ENCODE data around the gene COL25A1.

Gene COL25A1

GRCh38 chr4:109015413-109015810, 287.0 kb downstream of the COL25A1 start:
- no peaks in the 10 kb centered on the region for H3K9me3 ChIP-seq (ENCODE audit: insufficient read depth, low read length)
- no peak overlapping the region for H3K4me3 ChIP-seq (ENCODE audit: insufficient read length, low read depth)
- H3K36me3 ChIP-seq (ENCODE audit: insufficient read depth, insufficient read length, low read length) = no peaks in the 10 kb centered on the region
- TF ChIP-seq SUZ12 (IDR thresholded peaks at IDR 0.05; ENCODE audit: extremely low read depth, insufficient read depth, insufficient read length) (no peak), YY1 (IDR thresholded peaks at IDR 0.05; ENCODE audit: insufficient read depth, insufficient read length) (no peak), ZNF274 (IDR thresholded peaks at IDR 0.05; ENCODE audit: low read depth, low read length) (no peak)
- no peak for DNase-seq (ENCODE audit: low read depth, low spot score)
- H3K9ac ChIP-seq (ENCODE audit: insufficient read length, low read depth) = no peak overlapping the region
- H3K4me1 ChIP-seq (ENCODE audit: insufficient read depth, insufficient read length) = no peaks in the 10 kb centered on the region
- H3K27me3 ChIP-seq (ENCODE audit: insufficient read depth, insufficient read length) = no peaks in the 10 kb centered on the region

DNA sequence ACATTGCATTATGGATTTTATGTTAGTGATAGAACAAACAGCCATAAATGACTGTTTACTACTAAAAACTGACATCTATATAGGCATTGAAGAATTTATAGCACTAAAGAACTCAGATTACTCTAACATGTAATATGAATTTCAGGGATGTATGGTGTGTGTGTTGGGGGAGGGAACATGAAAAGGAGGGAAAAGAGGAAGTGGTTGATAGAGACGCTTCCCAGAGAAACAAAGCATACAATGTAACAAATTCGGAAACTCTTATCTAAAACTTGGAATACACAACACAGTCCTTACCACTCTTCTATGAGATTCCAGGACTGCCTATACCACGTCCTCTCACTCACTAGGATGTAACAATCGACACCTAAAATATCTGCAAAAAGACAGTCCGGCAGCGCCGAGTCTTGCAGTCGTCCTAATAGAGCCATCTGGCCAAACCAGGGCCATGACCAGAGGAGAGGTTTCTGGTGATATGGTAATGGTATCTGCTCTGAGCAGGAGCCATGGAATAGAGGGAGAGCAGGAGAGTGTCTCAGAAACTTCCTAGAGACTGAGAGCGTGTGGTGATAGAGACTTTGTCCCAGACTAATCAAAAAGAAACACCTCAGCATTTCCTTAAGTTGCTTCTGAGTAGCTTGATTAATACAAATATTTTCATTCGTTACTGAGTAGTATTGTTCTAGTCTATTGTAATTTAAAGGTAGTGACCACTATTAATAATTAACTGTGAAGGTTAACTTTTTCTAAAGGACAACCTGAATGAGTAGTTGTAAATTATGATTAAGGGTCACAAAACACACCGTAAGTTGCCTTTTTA, 287.7 kb downstream of the COL25A1 start:
- Histone ChIP-seq H3K9me3 (ENCODE audit: insufficient read depth, low read length) (no peaks in the 10 kb centered on the region), H3K27me3 (ENCODE audit: insufficient read depth, insufficient read length) (no peaks in the 10 kb centered on the region), H3K4me3 (ENCODE audit: insufficient read length, low read depth) (no peak overlapping the region), H3K4me1 (ENCODE audit: insufficient read depth, insufficient read length) (no peaks in the 10 kb centered on the region), H3K9ac (ENCODE audit: insufficient read length, low read depth) (no peak overlapping the region), H3K36me3 (ENCODE audit: insufficient read depth, insufficient read length, low read length) (no peaks in the 10 kb centered on the region)
- DNase-seq (ENCODE audit: low read depth, low spot score) = no peak
- TF ChIP-seq ZNF274 (IDR thresholded peaks at IDR 0.05; ENCODE audit: low read depth, low read length) (no peak), SUZ12 (IDR thresholded peaks at IDR 0.05; ENCODE audit: extremely low read depth, insufficient read depth, insufficient read length) (no peak), YY1 (IDR thresholded peaks at IDR 0.05; ENCODE audit: insufficient read depth, insufficient read length) (no peak)

DNA sequence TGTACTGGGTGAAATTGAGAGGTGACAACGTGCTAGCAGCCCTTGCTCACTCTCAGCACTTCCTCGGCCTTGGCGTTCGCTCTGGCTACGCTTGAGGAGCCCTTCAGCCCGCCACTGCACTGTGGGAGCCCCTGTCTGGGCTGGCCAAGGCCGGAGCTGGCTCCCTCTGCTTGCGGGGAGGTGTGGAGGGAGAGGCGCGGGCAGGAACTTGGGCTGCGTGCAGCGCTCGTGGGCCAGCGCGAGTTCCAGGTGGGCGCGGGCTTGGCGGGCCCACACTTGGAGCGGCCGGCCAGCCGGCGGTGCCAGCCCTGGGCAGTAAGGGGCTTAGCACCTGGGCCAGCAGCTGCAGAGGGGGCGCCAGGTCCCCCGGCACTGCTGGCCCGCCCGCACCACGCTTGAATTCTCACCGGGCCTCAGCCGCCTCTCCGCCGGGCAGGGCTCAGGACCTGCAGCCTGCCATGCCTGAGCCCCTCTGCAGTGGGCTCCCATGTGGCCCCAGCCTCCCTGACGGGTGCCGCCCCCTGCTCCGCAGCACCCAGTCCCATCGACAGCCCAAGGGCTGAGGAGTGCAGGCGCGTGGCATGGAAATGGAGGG, 290.1 kb downstream of the COL25A1 start:
- H3K9me3 ChIP-seq (ENCODE audit: insufficient read depth, low read length) = no peaks in the 10 kb centered on the region
- no peaks in the 10 kb centered on the region for H3K36me3 ChIP-seq (ENCODE audit: insufficient read depth, insufficient read length, low read length)
- H3K4me1 ChIP-seq (ENCODE audit: insufficient read depth, insufficient read length) = no peaks in the 10 kb centered on the region
- no peak overlapping the region for H3K4me3 ChIP-seq (ENCODE audit: insufficient read length, low read depth)
- no peaks in the 10 kb centered on the region for H3K27me3 ChIP-seq (ENCODE audit: insufficient read depth, insufficient read length)
- DNase-seq (ENCODE audit: low read depth, low spot score) = no peak
- H3K9ac ChIP-seq (ENCODE audit: insufficient read length, low read depth) = no peak overlapping the region
- TF ChIP-seq YY1 (IDR thresholded peaks at IDR 0.05; ENCODE audit: insufficient read depth, insufficient read length) = no peak
- TF ChIP-seq SUZ12 (IDR thresholded peaks at IDR 0.05; ENCODE audit: extremely low read depth, insufficient read depth, insufficient read length) = no peak
- no peak for TF ChIP-seq ZNF274 (IDR thresholded peaks at IDR 0.05; ENCODE audit: low read depth, low read length)

DNA sequence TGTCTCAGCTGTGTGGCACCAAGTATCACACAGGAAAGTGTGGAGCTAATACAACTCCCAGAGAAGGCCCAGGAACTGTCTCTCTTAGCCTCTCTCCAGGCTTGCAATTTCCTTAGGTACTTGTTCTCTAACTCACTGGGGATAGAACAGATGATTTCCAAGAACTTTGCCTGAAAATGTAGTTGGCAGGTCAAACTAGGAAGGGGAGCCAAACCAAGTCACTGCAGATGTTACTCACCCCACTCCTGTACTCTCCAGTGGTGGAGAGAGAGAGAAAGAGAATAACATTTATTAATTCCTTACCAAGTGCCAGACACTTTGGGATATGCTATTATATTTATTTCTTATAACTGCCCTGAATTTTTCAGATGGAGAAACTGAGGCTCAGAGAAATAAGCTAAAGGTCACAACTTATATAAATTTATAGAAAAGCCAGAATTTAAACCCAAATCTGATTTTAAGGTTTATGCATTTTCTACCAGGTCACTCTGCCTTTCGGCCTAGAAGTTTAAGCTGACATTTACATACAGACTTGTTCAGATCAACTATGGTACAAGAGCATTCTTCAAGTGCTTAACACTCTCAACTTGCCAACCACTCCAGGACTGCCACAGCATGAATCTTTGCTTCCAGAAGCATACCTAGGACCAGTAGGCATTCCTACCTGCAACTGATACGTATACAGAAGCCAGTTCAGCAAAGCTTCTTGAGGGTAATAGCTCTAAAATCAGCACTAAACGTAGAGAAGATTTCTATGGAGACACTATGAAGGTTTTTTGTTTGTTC, 291.0 kb downstream of the COL25A1 start:
- Histone ChIP-seq H3K4me3 (ENCODE audit: insufficient read length, low read depth) (no peak overlapping the region), H3K36me3 (ENCODE audit: insufficient read depth, insufficient read length, low read length) (no peaks in the 10 kb centered on the region), H3K27me3 (ENCODE audit: insufficient read depth, insufficient read length) (no peaks in the 10 kb centered on the region), H3K9ac (ENCODE audit: insufficient read length, low read depth) (no peak overlapping the region), H3K4me1 (ENCODE audit: insufficient read depth, insufficient read length) (no peaks in the 10 kb centered on the region), H3K9me3 (ENCODE audit: insufficient read depth, low read length) (no peaks in the 10 kb centered on the region)
- TF ChIP-seq SUZ12 (IDR thresholded peaks at IDR 0.05; ENCODE audit: extremely low read depth, insufficient read depth, insufficient read length) (no peak), ZNF274 (IDR thresholded peaks at IDR 0.05; ENCODE audit: low read depth, low read length) (no peak), YY1 (IDR thresholded peaks at IDR 0.05; ENCODE audit: insufficient read depth, insufficient read length) (no peak)
- DNase-seq (ENCODE audit: low read depth, low spot score) = no peak

GRCh38 chr4:109010521-109010920, 291.9 kb downstream of the COL25A1 start:
- TF ChIP-seq ZNF274 (IDR thresholded peaks at IDR 0.05; ENCODE audit: low read depth, low read length) (no peak), YY1 (IDR thresholded peaks at IDR 0.05; ENCODE audit: insufficient read depth, insufficient read length) (no peak), SUZ12 (IDR thresholded peaks at IDR 0.05; ENCODE audit: extremely low read depth, insufficient read depth, insufficient read length) (no peak)

GRCh38 chr4:109009909-109010308, 292.5 kb downstream of the COL25A1 start:
- Histone ChIP-seq H3K4me1 (ENCODE audit: insufficient read depth, insufficient read length) (no peaks in the 10 kb centered on the region), H3K9me3 (ENCODE audit: insufficient read depth, low read length) (no peaks in the 10 kb centered on the region), H3K36me3 (ENCODE audit: insufficient read depth, insufficient read length, low read length) (no peaks in the 10 kb centered on the region), H3K27me3 (ENCODE audit: insufficient read depth, insufficient read length) (no peaks in the 10 kb centered on the region), H3K9ac (ENCODE audit: insufficient read length, low read depth) (no peak overlapping the region), H3K4me3 (ENCODE audit: insufficient read length, low read depth) (no peak overlapping the region)
- DNase-seq (ENCODE audit: low read depth, low spot score) = no peak
- no peak for TF ChIP-seq YY1 (IDR thresholded peaks at IDR 0.05; ENCODE audit: insufficient read depth, insufficient read length)
- TF ChIP-seq ZNF274 (IDR thresholded peaks at IDR 0.05; ENCODE audit: low read depth, low read length) = no peak
- no peak for TF ChIP-seq SUZ12 (IDR thresholded peaks at IDR 0.05; ENCODE audit: extremely low read depth, insufficient read depth, insufficient read length)

More at GRCh38 chr4:109010521-109010920, 291.9 kb downstream of the COL25A1 start:
- no peak overlapping the region for H3K4me3 ChIP-seq (ENCODE audit: insufficient read length, low read depth)
- H3K9ac ChIP-seq (ENCODE audit: insufficient read length, low read depth) = no peak overlapping the region
- no peaks in the 10 kb centered on the region for H3K36me3 ChIP-seq (ENCODE audit: insufficient read depth, insufficient read length, low read length)
- no peaks in the 10 kb centered on the region for H3K27me3 ChIP-seq (ENCODE audit: insufficient read depth, insufficient read length)
- H3K9me3 ChIP-seq (ENCODE audit: insufficient read depth, low read length) = no peaks in the 10 kb centered on the region
- H3K4me1 ChIP-seq (ENCODE audit: insufficient read depth, insufficient read length) = no peaks in the 10 kb centered on the region
- DNase-seq (ENCODE audit: low read depth, low spot score) = no peak

DNA sequence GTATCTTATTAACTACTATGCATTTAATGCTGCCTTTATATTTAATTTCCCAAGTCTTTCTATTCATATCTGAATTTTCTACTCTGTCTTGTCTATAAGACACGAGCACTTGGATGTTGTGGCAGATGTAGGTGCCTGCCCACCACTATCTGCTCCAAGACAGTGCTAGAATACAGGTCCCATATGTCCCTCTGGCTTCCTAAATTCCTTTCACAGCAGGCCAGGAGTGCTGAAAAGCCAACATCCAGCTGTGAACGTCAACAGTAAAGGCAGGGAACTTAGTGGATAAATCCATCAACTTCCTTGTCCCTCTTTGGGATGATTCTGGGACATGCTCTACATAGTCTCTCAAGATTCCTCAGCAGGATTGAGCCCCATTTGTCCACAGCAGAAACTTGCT, 294.5 kb downstream of the COL25A1 start:
- Histone ChIP-seq H3K9ac (ENCODE audit: insufficient read length, low read depth) (no peak overlapping the region), H3K36me3 (ENCODE audit: insufficient read depth, insufficient read length, low read length) (no peaks in the 10 kb centered on the region), H3K4me1 (ENCODE audit: insufficient read depth, insufficient read length) (no peaks in the 10 kb centered on the region), H3K27me3 (ENCODE audit: insufficient read depth, insufficient read length) (no peaks in the 10 kb centered on the region), H3K4me3 (ENCODE audit: insufficient read length, low read depth) (no peak overlapping the region), H3K9me3 (ENCODE audit: insufficient read depth, low read length) (no peaks in the 10 kb centered on the region)
- no peak for TF ChIP-seq ZNF274 (IDR thresholded peaks at IDR 0.05; ENCODE audit: low read depth, low read length)
- no peak for TF ChIP-seq SUZ12 (IDR thresholded peaks at IDR 0.05; ENCODE audit: extremely low read depth, insufficient read depth, insufficient read length)
- no peak for TF ChIP-seq YY1 (IDR thresholded peaks at IDR 0.05; ENCODE audit: insufficient read depth, insufficient read length)
- DNase-seq (ENCODE audit: low read depth, low spot score) = peak; percentile 9

Measured in NT2/D1 (cell line).